Measurements from ENCODE around the gene PPARGC1A.

The PPARGC1A gene

DNA sequence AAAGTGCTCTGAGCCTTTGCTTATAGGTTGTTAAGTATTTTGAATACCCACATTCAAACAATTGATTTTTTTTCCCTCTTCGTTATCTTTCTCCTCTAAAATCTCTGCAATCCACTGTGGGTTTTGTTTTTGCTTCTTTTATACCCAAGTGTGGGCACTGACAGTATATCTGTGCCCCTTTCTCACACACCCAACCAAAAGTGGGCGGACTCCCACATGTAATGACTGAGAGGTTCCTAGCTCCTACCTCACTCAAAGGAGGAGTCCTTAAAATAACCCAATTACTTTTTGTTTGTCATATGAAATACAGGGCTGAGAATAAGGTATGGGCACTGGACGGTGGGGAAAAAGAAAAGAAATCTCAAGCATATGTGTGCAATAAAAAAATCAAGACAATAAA lies 51.7 kb downstream of the PPARGC1A start:
- DNase-seq (ENCODE audit: low read depth in 2 of 2), result no peak

DNA sequence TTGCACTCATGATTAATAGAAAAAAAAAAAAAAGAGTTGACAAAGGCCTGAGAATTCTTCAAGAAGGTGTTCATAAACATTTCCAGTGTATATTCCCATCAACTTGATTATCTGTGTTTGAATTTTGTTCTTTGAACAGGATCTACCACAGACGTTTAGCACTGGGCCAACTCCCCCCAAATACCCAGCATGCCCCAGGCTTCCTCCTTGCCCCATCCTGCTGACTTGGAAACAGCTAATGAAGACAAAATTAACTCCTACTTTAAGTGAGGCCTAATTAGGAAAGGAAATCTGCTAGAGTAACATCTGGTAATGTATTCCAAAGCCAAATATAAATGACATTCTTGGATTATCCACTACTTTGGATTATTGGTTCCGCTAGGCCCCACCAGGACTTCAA lies 52.5 kb downstream of the PPARGC1A start:
- DNase-seq (ENCODE audit: low read depth in 2 of 2), result no peak

DNA sequence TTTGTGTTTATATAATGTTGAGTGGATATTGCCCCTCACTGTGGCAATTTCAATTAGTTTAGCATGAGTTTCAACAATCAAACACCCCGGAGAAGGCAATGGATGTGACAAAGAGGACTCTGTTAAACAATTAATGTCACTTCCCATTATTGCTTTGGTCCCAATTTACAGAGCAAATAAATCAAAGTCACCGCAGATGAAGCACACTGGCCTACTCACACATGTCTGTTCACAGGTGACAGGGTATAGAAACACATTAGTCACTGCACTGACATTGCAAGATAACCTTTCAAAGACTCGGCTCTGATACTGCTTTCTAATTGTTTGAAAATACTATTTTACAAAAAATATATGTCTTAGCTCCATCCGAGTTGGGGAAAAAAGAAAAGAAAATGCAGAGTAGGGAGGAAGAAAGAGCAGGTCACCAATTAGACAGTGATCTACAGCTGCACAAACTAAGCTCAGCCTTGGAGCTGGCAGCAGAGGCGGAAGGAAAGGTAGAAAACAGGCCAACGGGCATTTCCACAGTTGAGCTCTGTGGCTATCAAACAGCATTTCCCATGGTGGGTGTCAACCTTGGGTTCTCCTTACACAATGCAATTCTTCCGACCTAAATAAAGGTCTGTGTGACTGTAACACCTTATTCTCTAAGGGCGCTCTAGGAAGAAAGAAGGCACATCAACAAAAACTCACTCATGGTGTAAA lies 53.9 kb downstream of the PPARGC1A start:
- DNase-seq (ENCODE audit: low read depth in 2 of 2), result no peak

DNA sequence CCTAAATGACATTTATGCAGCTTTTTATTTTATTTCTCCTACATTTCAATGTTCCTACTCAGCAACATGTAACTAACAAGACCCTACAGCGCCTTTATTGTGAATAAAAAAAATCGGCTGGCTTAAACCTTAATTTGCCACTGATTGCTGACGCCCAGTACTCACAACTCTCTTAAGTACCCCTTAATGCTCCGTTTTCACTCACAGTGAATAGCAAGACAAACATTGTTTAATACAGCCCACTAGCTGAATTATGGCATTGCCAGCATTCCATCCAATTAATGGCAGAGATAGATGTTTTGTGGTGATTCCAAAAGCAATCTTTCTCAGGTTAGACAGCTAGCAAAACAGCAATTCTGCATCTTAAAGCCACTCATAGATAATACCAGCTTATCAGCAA lies 61.1 kb downstream of the PPARGC1A start:
- DNase-seq (ENCODE audit: low read depth in 2 of 2), result no peak

DNA sequence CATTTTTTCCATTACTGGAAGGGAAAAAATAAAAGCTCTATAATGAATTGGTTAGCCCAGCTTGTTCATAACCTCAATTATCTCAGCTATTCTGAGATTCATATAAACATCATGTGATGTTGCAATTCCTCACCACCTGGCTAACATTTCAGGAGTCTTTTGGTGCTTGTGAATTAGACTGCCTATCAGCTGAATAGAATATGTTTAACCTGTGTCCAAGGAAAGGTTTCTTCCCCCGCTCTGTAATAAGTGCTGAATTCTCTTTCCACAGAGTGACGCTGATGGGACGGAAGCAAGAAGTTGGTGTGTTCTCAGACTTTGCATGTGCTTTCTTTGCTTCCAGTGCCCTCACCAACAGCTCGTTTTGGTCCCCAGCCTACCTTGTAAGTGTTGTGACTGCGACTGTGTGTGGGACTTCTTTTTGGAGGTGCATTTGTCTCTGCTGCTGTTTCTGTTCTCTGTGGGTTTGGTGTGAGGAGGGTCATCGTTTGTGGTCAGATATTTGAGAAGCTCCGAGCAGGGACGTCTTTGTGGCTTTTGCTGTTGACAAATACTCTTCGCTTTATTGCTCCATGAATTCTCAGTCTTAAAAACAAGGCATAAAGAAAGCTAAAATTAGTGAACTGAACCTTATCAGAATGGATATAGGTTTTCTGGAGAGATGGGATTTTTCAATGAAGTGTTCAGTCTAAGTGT lies 61.7 kb downstream of the PPARGC1A start:
- no peak for DNase-seq (ENCODE audit: low read depth in 2 of 2)

DNA sequence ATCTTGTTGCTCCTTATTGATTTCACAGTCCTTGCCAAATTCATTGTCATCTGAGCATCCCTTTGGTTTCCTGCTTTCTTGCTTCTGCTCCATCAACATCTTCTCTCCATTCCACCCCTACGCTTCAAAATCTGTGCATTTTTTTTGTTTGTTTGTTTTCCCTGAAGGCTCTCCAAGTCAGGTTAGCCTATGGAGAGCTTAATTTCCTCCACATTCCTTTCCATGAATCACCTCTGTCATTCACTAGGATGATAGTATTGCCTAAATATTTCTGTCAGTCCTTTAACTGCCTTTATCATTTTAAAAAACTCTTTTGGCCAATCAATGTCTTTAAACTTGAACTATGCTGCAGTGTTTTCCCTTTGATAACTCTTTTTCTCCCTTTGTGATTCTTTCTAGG lies 67.7 kb downstream of the PPARGC1A start:
- no peak for DNase-seq (ENCODE audit: low read depth in 2 of 2)

DNA sequence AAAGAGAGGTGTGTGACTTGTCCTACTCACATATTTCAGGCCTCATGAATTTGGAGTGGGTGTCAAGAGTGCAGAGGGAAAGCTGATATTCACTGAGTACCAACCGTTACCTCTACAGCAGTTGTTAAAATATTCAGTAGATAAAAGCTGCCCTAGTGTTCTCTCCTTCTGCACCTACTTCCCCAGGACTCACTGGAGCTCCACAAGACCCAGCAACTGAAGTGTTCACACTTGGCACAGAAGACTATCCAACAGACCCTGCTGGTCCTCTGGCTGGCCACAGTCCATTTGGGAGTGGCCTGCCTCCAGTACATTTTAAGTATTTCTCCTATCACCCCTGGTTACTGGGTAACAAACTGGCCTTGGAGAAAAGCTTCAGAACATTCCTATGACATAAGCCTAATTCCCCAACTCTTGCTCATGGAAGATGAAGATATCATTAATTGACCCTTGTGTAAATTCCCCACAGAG lies 70.8 kb downstream of the PPARGC1A start:
- no peak for DNase-seq (ENCODE audit: low read depth in 2 of 2)

DNA sequence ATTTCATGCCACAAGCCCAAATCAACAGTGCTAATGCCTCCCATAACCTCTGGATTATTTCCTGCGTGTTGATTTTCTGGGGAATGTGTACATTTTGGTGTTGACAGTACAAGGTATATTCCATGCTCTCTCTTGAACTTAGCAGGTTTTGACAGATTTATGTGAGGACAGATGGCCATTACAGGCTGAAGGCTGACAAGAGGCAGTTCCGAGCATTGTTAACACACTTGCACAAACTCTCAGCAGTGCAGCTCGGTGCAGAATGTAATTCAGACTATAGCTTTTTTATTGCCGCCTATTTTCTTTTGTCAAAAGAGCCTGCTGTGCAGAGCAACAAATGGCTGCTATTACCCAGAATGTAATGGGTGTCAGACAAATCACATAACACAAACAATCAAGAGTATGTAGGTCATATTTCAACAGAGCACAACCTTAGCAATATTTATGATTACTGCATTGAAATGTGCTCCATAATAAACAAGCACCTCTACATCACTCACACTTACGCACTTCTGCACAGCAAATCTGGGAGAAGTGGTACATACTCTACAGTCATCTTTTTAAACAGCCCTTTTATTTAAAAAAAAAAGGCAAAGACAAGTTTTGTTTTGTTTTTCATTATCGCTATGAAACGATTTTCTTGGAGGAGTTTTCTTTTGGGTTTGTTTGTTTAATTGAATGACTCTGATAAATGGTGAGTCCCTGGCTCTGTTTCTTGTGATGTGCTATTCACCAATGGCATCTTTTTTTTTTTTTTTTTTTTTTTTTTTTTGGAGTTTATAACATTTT lies 71.6 kb downstream of the PPARGC1A start:
- DNase-seq (ENCODE audit: low read depth in 2 of 2), result no peak

DNA sequence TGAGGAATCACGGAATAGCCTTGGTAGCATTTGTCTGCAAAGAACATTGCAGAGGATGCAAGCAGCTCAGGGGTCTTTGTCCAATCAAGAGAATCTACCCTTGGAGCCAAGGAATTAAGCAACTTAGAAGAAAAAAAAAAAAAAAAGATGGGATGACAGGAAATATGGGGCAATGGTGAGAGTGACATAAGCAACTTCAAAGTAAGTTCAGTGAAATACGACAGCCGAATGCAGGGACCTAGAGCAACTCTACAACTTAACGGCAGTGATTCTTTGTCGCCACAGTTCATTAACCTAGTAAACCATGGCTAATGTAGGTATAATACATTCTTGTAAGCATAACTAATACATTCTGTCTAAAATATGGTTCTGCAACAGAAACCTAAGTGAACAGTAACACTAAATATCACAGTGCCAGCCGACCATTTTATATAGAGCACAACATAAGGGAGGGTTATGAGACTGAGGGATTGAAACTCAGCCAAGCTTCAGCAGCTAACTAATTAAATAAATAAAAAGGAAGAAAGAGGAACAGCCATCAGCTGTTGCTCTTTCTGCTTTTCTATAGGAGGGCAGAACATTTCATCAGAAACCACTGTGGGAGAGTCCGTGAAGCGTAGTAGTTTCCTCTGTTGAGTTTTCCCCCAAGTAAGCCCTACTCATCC lies 74.7 kb downstream of the PPARGC1A start:
- no peak for DNase-seq (ENCODE audit: low read depth in 2 of 2)

DNA sequence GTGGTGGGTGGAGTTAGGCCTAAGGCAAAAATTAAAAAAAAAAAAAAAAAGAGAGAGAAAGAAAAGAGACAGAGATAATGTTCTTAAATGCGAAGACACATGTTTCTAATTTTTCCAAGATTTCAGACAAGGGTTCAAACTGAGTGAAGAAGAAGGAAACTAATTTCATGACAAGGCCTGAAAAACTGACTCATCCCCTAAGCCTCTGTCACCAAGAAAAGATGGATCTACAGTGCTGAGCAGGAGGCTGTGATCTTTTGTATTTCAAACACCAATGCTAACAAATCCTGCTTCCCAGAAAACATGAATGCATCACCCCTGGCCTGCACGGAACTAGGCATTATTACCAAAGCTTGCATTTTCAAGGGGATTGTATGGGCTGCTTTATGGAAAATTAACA lies 75.3 kb downstream of the PPARGC1A start:
- DNase-seq (ENCODE audit: low read depth in 2 of 2), result no peak

DNA sequence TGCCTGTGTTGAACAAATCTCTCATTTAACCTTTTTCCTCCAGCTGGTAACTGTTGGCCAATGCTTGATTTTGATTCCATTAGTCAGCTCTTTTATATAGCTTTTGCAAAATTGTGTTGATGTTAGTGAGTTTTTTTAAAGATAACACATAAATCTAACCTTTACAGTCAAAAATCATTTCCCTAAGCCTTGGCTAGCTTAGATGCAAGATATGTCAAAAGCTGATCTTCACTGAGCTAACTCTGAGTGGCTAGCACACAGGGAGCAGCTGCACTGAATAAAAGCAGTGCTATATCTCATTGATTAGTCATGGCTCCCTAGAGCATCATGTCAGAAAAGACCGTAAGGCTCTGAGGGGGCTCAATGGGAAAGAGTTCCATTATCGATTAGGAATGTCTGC lies 78.7 kb downstream of the PPARGC1A start:
- DNase-seq (ENCODE audit: low read depth in 2 of 2), result no peak

DNA sequence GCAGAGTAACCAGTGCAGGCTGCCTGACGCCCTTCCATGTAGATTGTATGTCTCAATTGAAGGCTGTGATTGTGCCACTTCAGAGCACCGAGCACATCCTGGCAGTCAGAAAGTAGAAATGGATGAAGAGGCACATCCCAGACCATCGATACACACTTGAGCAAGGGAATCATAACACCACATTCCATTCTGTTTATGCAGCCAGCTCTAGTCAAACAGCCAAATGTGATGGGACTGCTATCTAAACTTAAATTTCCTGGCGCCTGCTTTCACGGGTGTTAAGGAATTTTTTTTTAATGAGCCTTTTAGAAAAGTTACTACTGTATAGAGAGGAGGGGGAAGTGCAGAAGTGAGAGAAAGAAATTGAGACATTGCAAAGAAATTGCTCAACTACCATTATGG lies 84.4 kb downstream of the PPARGC1A start:
- DNase-seq (ENCODE audit: low read depth in 2 of 2), result no peak

DNA sequence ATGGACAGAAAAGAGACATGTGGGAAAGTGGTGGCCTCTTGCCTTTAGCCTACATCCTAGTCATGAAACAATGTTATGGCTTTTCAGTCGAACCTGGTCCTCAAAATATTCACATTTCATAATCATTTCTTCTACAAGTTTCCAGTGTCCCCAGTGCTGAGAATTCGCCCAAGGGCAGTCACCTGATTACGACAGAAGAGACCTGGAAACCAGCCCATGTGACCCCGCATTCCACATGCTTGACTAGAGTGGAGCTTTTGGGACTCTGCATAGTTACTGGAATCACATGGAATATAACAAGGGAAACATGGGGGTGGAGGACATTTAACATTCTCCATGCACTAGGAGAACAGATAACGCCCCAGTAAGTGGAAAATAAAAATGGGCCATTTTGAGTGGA lies 100.1 kb downstream of the PPARGC1A start:
- DNase-seq (ENCODE audit: low read depth in 2 of 2), result no peak

DNA sequence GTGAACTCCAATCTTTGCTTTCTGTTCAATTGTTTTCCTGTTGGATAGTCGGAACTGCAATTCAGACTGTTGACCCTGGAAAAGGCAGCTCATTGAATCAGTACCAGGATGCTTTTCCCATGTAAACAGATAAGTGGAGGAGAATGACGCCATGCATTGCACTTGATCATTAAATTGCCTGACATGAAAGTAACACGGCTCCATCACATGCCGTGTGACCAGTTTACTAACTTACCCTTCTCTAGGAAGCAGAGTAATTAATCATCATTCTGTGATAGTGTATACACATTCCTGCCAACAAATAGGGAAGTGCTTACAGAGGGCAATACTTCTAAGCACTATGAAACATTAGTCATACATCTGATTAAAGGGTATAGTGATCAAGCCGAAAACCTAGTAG lies 101.4 kb downstream of the PPARGC1A start:
- no peak for DNase-seq (ENCODE audit: low read depth in 2 of 2)

DNA sequence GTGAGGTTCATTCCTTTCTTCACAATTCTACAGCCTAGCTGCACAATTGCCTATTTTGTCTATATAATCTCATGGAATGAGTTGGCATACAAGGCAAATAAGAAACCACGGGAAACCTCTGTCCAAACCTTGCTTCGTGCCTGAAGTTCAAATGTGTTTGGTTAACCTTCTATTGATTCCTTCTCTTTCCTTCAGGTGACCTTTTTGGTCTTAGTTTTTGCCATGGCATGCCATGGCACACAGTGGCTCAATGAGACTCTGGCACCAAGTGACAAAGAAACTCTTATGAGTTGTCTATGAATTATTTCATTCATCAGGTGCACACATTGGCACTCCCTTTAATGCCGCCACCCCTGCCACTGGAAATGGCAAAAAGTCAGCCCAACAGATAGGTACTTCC lies 101.8 kb downstream of the PPARGC1A start:
- DNase-seq (ENCODE audit: low read depth in 2 of 2), result no peak

DNA sequence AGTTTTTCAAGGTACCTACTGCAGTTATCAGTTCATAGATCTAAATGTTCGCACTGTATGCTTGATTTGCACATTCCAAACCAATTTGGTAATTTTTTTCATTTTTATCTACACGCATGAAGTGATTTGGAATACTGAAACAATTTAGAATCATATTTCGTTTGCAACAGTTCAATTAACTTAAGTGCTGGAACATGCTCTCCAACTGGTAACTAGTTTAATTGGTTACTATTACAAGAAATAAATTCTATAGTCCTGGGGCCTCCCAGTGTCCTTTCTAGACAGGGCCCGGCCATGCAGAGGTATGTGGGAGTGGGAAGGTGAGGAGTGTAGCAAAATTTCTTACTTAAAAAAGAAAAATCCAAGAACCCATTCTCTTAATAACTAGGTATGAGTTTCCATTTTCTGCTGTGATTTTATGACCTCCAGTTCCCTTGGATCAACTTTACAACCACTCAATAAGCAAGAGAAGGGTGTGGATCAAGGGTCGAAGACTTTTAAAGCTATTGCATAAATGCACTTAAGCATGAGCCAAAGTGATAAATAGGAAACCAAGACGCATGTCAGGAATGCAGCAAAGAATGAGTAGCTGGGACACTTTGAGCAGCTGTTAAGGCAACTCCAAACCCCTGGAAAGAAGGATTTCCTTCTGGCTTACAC lies 106.9 kb downstream of the PPARGC1A start:
- no peak for DNase-seq (ENCODE audit: low read depth in 2 of 2)

DNA sequence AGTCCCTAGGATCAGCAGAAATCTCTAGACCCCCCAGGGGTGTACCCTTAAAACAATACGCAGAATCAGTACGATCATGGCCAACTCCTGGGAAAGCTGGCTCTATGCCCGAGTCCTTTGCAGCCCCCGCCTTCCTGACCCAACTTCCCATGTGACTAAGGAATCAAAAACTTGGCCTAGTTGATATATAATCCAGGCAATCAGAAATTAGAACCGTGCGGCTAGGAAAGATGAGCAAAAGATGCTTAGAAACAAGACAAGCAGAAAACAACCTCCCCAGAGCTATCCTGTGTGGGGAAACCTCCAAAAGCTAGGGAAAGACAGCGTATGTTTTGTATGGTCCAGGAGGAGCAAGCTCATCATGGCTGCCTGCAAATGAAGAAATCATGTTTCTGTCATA lies 110.0 kb downstream of the PPARGC1A start:
- no peak for DNase-seq (ENCODE audit: low read depth in 2 of 2)

DNA sequence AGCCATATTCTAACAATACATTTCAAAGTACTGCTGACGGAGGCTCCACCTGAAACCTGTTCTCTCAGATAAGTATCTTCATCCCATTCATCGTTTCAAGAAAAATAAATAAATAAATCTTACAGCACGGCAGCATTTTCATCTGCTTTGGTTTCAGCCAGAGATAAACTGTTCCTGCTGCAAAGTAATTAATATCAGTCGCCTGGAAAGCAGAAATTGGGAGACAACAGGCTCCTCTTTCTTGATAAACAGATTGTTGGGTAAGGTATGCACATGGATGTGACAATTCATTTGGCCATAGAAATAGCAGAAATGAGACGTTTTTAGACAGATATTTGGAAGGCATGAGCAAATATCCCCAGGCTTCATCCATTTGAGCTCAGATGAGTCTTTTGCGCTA lies 110.4 kb downstream of the PPARGC1A start:
- no peak for DNase-seq (ENCODE audit: low read depth in 2 of 2)

DNA sequence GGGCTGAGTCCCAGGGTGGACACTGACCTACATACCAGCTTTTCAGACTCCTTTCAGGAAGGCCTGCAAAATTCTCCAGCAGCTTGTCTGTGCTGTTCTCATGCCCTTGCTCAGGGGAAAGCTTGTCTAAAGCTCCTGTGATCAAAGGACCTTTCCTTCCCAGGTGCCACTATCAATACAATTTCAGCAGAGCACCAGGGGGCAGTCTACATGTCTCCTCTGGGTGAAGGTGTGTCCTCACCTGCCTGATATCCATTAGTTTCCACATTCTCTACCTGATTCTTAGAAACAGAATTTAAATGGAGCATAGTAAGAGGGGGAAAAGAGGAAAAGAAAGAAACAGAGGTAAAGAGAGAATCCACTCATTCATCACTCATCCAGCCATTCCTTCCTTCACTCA lies 114.2 kb downstream of the PPARGC1A start:
- DNase-seq (ENCODE audit: low read depth in 2 of 2), result no peak

DNA sequence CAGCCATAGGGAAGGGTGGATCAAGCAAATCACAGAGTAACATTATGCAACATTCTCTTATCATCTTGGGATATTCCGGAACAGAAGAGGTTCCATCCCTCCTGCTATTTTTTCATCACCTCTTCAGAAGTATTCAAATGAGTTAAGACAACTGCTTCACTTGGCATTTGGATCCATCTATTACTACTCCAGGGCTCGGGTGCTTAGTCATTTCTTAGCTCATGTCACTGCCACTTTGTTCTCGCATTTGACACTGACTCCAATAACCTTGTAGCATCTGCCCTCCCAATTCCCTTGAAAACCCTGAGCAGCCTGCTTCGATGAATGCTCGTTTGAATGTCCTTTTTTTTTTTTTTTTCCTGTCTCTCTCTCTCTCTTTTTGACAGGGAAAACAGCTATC lies 114.9 kb downstream of the PPARGC1A start:
- no peak for DNase-seq (ENCODE audit: low read depth in 2 of 2)

DNA sequence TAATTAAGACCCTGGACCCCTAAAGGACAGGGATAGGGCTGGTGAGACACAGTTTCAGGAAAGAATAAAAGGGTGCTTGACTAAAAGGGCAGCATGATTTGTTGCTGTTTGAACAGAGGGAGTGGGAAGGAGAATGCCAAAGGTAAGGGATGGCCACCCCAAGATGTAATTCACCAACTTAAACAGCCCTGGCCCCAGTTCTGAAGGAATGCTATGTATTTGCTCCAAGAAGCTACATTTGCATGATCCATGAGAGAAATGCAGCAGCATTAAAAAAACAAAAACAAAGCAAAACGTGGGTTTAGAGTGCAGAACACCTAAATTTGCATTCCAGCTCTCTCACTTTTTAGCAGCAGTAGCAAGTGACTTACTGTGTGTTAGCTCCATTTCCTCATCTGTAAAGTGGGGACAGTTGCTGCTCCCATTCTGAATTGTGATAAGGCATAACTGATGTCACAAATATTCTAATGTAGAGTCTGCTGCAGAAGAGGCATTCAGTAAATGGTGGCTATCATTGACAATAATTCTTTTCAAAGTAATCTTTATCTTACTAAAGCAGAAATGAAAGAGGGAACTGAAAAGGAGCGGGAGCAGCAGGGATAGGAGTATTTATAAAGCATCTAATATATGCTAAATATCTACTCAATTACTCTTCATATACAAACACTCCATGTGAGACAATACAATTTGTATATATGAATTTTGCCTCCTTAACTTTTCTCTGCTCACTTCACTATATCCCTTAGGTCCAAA lies 115.8 kb downstream of the PPARGC1A start:
- DNase-seq (ENCODE audit: low read depth in 2 of 2), result no peak

Measured in stimulated activated CD4-positive, alpha-beta T cell treated with anti-CD3 and anti-CD28 coated beads, Interleukin-12 subunit alpha, Interleukin-12 subunit beta, amount 100 ng/mL, for 24 hours (primary cell).